ENCODE results near the gene UTP25. TPM values are rescaled to one million over a fixed set of nuclear protein-coding genes. Genes with fewer than 3 reads are reported as not detected.

The UTP25 gene
- 4.7 TPM for polyA plus RNA-seq (2012; ENCODE audit: insufficient read length, low read depth)

GRCh38 chr1:209827384-209828262 lies at the start of gene UTP25:
UTP25 (plus strand) TSS chr1:209827972; CDS start chr1:209828064, 92 bp downstream.
- TF ChIP-seq POLR2AphosphoS5 (IDR thresholded peaks at IDR 0.05; ENCODE audit: low read depth, low read length) (peak; percentile 85), REST (IDR thresholded peaks at IDR 0.05; ENCODE audit: insufficient read depth in 1 of 2, low read depth in 2 of 2, low read length in 2 of 2) (peak; percentile 35 to 62; a peak in 2 of 4 replicates), TAF1 (IDR thresholded peaks at IDR 0.05; ENCODE audit: borderline replicate concordance, insufficient read depth, low read length) (peak; percentile 81; the same call in 1 of the 2 replicates), FOXP2 (optimal IDR thresholded peaks at IDR 0.05; ENCODE audit: borderline replicate concordance, extremely low read depth, extremely low read length, insufficient read depth) (peak; percentile 92), SIN3A (IDR thresholded peaks at IDR 0.05; ENCODE audit: borderline replicate concordance, insufficient read depth, low read length) (peak; percentile 100)

- TF ChIP-seq FOXP2 (optimal IDR thresholded peaks at IDR 0.05; ENCODE audit: borderline replicate concordance, extremely low read depth, extremely low read length, insufficient read depth): no peak
- no peak for TF ChIP-seq POLR2AphosphoS5 (IDR thresholded peaks at IDR 0.05; ENCODE audit: low read depth, low read length)
- TF ChIP-seq REST (IDR thresholded peaks at IDR 0.05; ENCODE audit: insufficient read depth in 1 of 2, low read depth in 2 of 2, low read length in 2 of 2): no peak
- TF ChIP-seq TAF1 (IDR thresholded peaks at IDR 0.05; ENCODE audit: borderline replicate concordance, insufficient read depth, low read length): no peak
- TF ChIP-seq SIN3A (IDR thresholded peaks at IDR 0.05; ENCODE audit: borderline replicate concordance, insufficient read depth, low read length): no peak
These were observed 49.7 kb upstream of the UTP25 start for GRCh38 chr1:209778102-209778501.

GRCh38 chr1:209780268-209780667 lies 47.5 kb upstream of the UTP25 start:
- TF ChIP-seq TAF1 (IDR thresholded peaks at IDR 0.05; ENCODE audit: borderline replicate concordance, insufficient read depth, low read length) (no peak), SIN3A (IDR thresholded peaks at IDR 0.05; ENCODE audit: borderline replicate concordance, insufficient read depth, low read length) (no peak), POLR2AphosphoS5 (IDR thresholded peaks at IDR 0.05; ENCODE audit: low read depth, low read length) (no peak), REST (IDR thresholded peaks at IDR 0.05; ENCODE audit: insufficient read depth in 1 of 2, low read depth in 2 of 2, low read length in 2 of 2) (no peak), FOXP2 (optimal IDR thresholded peaks at IDR 0.05; ENCODE audit: borderline replicate concordance, extremely low read depth, extremely low read length, insufficient read depth) (no peak)

GRCh38 chr1:209783386-209783785 lies 44.4 kb upstream of the UTP25 start:
- TF ChIP-seq TAF1 (IDR thresholded peaks at IDR 0.05; ENCODE audit: borderline replicate concordance, insufficient read depth, low read length) (no peak), REST (IDR thresholded peaks at IDR 0.05; ENCODE audit: insufficient read depth in 1 of 2, low read depth in 2 of 2, low read length in 2 of 2) (no peak), FOXP2 (optimal IDR thresholded peaks at IDR 0.05; ENCODE audit: borderline replicate concordance, extremely low read depth, extremely low read length, insufficient read depth) (no peak), POLR2AphosphoS5 (IDR thresholded peaks at IDR 0.05; ENCODE audit: low read depth, low read length) (no peak), SIN3A (IDR thresholded peaks at IDR 0.05; ENCODE audit: borderline replicate concordance, insufficient read depth, low read length) (no peak)
